Activated CD4-positive, alpha-beta T cell treated with anti-CD3 and anti-CD28 coated beads for 1 hour (primary cell): ENCODE measurements around the gene SEZ6.

Experiments
- DNase-seq: peaks from one replicate; pipeline ENCODE4 v3.0.0-alpha.2; 2020

Gene SEZ6

DNA sequence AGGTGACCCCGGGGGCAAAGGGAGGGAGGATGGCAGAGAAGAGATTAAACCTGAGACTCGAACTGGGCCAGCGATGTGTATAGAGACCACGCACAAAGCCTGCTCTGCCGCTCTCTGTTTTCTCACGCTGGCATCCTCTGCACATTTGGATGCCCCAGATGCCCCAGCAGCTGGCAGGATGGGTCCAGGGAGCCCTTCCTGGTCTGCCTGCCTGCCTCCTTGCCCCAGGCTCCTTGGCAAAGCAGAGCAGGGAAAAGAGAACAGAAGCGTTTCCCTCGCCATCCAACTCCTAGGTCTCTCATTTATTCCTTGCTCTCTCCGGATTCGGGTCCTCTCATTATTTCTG is 31.9 kb upstream of the SEZ6 start:
- DNase-seq: no peak

GRCh38 chr17:29036584-29036983 is 30.8 kb upstream of the SEZ6 start:
- DNase-seq: no peak

DNA sequence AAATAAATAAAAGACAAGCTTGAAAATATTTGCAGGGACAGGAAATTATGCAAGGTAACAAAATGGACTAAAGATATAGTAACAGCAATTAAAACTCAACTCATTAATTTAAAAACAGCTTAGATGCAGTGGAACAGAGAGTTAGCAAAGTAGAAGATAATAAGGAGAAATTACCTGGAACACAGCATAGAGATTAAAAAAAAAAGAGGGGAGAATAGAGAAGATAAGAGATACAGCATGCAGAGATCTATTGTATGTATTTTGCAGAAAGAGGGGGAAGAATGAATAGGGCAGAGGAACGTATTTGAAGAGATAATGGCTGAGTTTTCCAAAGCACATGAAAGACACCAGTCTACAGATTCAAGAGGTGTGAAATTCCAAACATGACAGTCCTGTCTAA is 28.7 kb upstream of the SEZ6 start:
- no peak for DNase-seq

GRCh38 chr17:29032857-29033197 is 27.0 kb upstream of the SEZ6 start:
- no peak for DNase-seq

- no peak for DNase-seq
Measured at GRCh38 chr17:29032013-29032856, 26.4 kb upstream of the SEZ6 start.

DNA sequence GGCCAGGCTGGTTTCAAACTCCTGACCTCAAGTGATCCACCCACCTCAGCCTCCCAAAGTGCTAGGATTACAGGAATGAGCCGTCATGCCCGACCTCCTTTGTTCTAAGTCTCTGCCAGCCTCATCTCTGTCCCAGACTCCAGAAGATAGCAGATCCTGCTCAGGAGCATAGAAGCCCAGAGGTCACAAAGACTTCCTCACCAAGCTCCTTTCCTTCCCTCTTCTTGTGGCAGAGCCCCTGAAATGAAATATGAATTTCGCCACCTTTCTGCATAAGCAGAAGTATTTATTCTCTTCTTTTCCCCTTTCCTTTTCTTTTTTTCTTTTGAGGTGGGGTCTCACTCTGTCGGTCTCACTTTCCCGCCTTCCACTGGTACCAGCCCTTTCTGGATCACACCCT is 25.7 kb upstream of the SEZ6 start:
- DNase-seq: no peak

DNA sequence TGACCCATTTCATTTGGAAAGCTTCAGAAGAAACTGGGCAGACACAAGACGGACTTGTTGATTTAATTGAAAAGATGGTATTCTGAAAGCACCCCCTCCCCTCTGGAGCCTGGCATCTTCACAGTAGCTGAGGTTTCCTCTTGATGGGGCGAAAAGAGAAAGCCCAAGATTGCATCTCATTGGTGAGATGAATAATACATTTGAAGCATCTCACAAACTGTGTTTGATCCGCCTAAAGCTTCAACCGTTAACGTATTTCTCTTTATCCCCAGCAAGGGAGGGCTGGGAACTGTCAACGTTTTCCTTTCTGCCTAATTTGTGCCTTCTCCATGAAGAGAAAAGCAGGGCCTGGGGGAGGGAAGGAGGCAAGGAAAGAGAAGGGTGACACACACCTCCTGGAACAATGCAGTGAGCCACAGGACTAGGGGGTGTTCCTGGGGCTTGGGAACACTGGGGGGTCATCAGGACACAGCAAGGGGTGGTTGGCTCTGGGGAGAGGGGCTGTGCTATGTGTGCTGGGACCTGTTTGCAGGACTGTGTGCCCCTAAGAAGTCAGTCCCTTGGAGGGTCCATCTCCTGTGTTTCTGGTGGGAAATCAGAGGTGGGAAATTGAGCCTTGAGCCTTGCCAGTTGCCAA is 18.6 kb upstream of the SEZ6 start:
- no peak for DNase-seq

GRCh38 chr17:29022074-29022473 is 16.2 kb upstream of the SEZ6 start:
- no peak for DNase-seq

GRCh38 chr17:29021226-29021625 is 15.4 kb upstream of the SEZ6 start:
- DNase-seq: no peak

DNA sequence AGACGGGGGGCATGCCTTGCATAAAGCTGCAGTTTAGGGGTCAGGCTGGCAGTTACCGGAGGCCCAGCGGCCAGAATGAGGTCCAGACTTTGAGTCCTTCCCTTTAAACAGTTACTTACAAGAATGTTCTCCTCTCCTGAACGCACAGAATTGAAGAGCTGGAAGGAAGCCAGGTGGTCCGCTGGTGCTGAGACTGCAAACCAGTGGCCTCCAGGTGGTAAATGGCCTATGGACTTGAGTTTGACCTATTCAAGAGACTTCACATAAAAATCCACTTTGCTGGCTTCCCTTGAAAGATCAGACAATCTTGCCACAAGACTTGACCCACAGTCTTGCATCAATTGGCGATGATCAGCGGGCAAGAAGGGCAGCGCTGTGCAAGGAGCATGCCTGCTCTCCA is 14.7 kb upstream of the SEZ6 start:
- DNase-seq: no peak

- DNase-seq: no peak
Measured at GRCh38 chr17:29019475-29020181, 13.8 kb upstream of the SEZ6 start.

DNA sequence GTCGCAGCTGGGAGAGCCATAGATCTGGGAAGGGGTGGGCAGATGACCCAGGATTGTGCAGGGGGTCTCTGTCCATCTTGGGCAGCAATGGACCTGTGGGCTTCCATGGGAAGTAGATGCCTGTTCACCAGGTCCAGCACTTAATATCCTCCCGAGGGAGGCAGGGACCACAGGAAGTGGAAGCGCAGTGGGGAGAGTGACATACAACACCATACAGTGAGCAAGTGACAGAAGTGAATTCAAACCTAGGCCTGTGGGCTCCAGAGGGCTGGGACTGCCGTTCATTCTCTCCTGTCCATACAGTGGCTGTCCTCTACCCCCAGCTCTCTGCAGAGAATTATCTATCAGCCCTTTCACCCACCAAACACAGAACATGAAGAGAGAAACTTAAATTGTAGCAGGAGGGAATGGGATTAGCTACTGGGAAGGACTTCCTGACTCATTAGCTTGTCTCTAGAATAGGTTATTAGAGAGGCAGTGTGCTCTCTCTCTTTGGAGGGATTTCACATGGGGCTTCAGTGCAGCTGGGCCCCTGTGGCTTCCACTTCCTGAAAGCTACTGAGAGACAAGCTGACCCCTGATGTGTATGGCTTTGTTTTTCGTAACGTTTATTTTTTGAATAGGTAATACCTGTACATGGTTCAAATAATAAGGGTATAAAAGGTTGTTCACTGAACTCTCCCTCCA is 13.1 kb upstream of the SEZ6 start:
- DNase-seq: no peak

- DNase-seq: no peak
Measured at GRCh38 chr17:29016345-29017210, 10.7 kb upstream of the SEZ6 start.

DNA sequence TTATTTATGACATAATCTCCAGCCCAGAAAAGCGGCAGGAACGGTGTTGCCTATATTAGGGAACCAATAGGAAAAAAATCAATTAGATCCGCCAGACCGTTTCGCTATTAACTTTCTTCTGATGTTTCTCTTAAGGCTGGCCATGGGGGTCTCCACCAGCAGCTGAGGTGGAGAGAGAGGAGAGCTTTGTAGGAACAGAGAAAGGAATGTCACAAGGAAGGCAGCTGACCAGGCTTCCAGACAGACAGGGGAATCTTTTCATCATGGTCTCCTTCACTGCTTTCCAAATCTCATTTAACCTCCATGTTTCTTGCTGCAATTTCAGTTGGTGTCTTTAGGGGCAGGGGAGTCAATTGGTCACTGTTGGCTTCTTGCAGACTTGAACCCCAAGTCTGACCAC is 8.9 kb upstream of the SEZ6 start:
- DNase-seq: no peak

- DNase-seq: no peak
Measured at GRCh38 chr17:29012535-29012934, 6.7 kb upstream of the SEZ6 start.

- DNase-seq: no peak
Measured at GRCh38 chr17:29010586-29010985, 4.8 kb upstream of the SEZ6 start.

- DNase-seq: no peak
Measured at GRCh38 chr17:29010129-29010528, 4.3 kb upstream of the SEZ6 start.

- DNase-seq: no peak
Measured at GRCh38 chr17:29008591-29008990, 2.8 kb upstream of the SEZ6 start.

GRCh38 chr17:29007860-29008455 is 2.1 kb upstream of the SEZ6 start:
- DNase-seq: no peak

DNA sequence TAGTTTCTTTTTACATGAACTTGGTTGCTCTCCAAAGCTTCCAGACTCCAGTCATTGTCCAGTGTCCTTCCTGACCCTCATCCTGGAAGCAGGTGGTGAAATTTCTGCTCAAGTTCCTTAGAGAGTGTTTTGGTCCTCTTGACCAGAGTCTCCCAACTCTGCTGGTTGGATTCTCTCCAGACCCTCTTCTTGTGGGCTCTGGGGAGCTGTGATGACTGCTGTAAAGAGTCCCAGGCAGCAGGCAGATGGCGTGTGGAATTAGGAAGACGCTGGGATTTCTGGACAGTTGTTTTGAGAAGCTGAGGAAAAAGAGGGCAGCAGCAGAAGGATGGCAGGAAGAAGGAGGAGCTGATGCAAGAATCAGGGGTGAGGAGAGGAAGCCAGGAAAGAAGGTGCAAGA is 1.6 kb upstream of the SEZ6 start:
- DNase-seq: no peak

DNA sequence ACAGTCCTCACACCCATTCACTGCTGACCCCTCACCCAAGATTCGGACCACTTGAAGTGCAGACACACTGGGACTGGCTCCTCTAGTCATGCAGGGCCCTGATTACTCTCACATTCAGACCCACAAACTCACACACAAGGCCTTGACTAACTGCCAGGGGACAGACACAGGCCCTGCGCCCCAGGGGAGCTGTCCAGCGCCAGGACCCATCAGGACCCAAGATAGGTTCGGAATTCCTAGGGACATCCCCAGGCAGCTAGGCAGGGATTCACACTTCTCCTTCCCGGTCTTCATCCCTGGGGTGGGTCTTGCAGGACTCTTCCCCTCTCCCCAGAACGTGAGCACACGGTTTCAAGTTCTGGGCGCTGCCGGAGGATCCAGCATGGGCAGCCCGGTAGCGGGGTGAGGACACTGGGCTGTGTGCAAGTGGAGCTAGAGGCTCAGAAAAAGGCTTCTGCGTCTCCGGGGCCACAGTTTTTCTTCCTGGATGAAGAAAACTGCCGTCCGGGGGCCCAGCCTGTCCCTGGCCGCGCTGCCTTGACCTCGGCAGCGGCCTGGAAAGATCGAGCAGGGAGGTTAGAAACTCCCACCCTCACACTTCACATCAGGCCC is 1.6 kb downstream of the SEZ6 start:
- no peak for DNase-seq

DNA sequence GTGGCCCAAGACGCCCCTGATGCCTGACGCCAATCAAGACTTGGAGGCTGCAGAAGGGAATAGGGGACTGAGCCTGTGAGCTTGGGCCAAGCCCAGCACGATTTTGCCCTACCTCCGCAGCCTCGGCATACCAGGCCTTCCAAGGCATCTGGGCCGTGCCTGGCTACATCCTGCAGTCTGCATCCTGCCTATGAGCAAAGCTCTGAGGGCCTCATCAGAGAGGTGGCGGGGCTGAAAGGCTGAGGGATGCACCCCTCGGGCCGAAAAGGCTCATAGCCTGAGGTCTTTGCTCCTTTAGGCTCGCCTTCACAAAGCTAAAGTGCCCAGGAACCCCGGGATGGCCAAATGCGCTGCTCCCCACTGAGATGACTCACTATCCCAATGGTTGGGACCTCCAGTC is 2.5 kb downstream of the SEZ6 start:
- DNase-seq: no peak
